Measurements from ENCODE around the gene TNFRSF6B. TPM values are rescaled to one million over a fixed set of nuclear protein-coding genes. Genes with fewer than 3 reads are reported as not detected.

TNFRSF6B gene
- total RNA-seq, 1 donor from 2014 or later, result not detected

- peaks cover 11% of the 10 kb centered on the region for H3K4me1 Mint-ChIP-seq (ENCODE audit: low read depth)
- peaks cover 28% of the 10 kb centered on the region for H3K36me3 Mint-ChIP-seq (ENCODE audit: insufficient read depth)
- H3K27me3 Mint-ChIP-seq, result no peaks in the 10 kb centered on the region
- DNase-seq (ENCODE audit: low spot score, unreplicated experiment), result peak; percentile 80
- H3K4me3 Mint-ChIP-seq (ENCODE audit: low read depth), result peak within 1 kb of the TSS; percentile 85
- peak within 1 kb of the TSS; percentile 81 for H3K27ac Mint-ChIP-seq
- peaks cover 5% of the 10 kb centered on the region for H3K9me3 Mint-ChIP-seq (ENCODE audit: low read depth)
- no peak for TF ChIP-seq CTCF (IDR thresholded peaks at IDR 0.05; ENCODE audit: unreplicated experiment)
Observed at GRCh38 chr20:63707558-63708300, 11.3 kb downstream of the TNFRSF6B start, which contains the start of the genes ARFRP1 and ZGPAT. Gene ARFRP1, minus strand, starts transcription at chr20:63707976. Its CDS starts 885 bp downstream, at chr20:63707091. Gene ZGPAT, plus strand, starts transcription at chr20:63708039. Its CDS starts 542 bp downstream, at chr20:63708581.

- no peaks in the 10 kb centered on the region for H3K27me3 Mint-ChIP-seq
- H3K9me3 Mint-ChIP-seq (ENCODE audit: low read depth), result peaks cover 5% of the 10 kb centered on the region
- DNase-seq (ENCODE audit: low spot score, unreplicated experiment), result no peak
- peaks cover 11% of the 10 kb centered on the region for H3K4me1 Mint-ChIP-seq (ENCODE audit: low read depth)
- peaks cover 30% of the 10 kb centered on the region for H3K36me3 Mint-ChIP-seq (ENCODE audit: insufficient read depth)
- H3K27ac Mint-ChIP-seq, result peak overlapping the region; percentile 81
- H3K4me3 Mint-ChIP-seq (ENCODE audit: low read depth), result peak overlapping the region; percentile 77
- no peak for TF ChIP-seq CTCF (IDR thresholded peaks at IDR 0.05; ENCODE audit: unreplicated experiment)
Observed at GRCh38 chr20:63708301-63709148, 12.1 kb downstream of the TNFRSF6B start.

DNA sequence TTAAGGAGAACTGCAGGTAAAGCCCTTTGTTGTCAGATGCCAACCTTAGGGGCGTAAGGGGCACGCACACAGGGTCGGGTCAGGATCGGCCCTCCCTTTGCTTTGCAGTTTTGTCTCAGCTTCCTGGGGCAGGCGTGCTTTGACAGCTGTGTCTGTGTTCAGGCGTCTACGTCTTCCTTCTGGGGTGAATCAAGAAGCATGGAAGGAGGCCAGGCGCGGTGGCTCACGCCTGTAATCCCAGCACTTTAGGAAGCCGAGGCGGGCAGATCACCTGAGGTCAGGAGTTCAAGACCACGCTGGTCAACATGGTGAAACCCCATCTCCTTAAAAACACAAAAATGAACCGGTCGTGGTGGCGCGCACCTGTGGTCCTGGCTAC lies 12.7 kb downstream of the TNFRSF6B start:
- TF ChIP-seq CTCF (IDR thresholded peaks at IDR 0.05; ENCODE audit: unreplicated experiment), result no peak
- no peaks in the 10 kb centered on the region for H3K27me3 Mint-ChIP-seq
- peaks cover 5% of the 10 kb centered on the region for H3K9me3 Mint-ChIP-seq (ENCODE audit: low read depth)
- peak overlapping the region; percentile 77 for H3K4me3 Mint-ChIP-seq (ENCODE audit: low read depth)
- H3K4me1 Mint-ChIP-seq (ENCODE audit: low read depth), result peaks cover 11% of the 10 kb centered on the region
- peaks cover 32% of the 10 kb centered on the region for H3K36me3 Mint-ChIP-seq (ENCODE audit: insufficient read depth)
- H3K27ac Mint-ChIP-seq, result no peak overlapping the region
- no peak for DNase-seq (ENCODE audit: low spot score, unreplicated experiment)

DNA sequence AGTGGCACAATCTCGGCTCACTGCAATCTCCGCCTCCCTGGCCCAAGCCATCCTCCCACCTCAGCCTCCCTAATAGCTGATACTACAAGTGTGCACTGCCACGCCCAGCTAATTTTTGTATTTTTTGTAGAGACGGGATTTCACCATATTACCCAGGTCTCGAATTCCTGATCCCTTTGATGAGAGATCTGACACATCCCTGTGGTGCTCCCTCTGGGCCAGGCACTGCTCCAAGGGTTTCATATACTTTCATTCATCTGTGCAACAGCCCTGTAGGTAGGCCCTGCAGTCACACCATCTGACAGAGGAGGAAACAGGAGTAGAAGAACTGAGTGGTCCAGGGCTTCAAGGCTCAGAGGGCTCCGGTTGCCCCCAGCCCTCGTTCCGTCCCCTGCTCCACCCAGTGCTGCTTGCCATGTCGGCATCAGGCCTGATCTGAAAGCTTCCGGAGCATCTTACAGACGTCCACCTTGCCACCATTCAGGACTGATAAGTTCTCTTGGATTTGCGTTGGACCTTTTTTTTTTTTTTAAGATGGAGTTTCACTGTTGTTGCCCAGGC lies 14.7 kb downstream of the TNFRSF6B start:
- H3K36me3 Mint-ChIP-seq (ENCODE audit: insufficient read depth), result peaks cover 40% of the 10 kb centered on the region
- DNase-seq (ENCODE audit: low spot score, unreplicated experiment), result no peak
- peak overlapping the region; percentile 54 for H3K4me3 Mint-ChIP-seq (ENCODE audit: low read depth)
- no peaks in the 10 kb centered on the region for H3K27me3 Mint-ChIP-seq
- peaks cover 9% of the 10 kb centered on the region for H3K9me3 Mint-ChIP-seq (ENCODE audit: low read depth)
- no peak for TF ChIP-seq CTCF (IDR thresholded peaks at IDR 0.05; ENCODE audit: unreplicated experiment)
- no peak overlapping the region for H3K27ac Mint-ChIP-seq
- peaks cover 11% of the 10 kb centered on the region for H3K4me1 Mint-ChIP-seq (ENCODE audit: low read depth)

DNA sequence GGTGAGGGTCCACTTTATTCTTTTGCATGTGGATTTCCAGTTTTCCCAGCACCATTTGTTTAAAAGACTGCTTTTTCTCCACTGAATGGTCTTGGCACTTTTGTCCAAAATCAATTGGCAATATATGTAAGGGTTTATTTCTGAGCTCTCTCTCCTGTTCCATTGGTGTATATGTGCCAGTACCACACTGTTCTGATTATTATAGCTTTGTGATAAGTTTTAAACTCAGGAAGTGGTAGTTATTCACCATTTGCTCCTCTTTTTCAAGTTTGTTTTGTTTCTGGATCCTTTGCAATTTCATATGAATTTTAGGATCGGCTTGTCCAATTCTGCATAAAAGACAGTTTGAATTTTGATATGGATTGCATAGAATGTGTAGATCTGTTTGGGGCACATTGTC lies 15.7 kb downstream of the TNFRSF6B start:
- Mint-ChIP-seq H3K4me1 (ENCODE audit: low read depth) (peaks cover 6% of the 10 kb centered on the region), H3K9me3 (ENCODE audit: low read depth) (peaks cover 9% of the 10 kb centered on the region), H3K27me3 (no peaks in the 10 kb centered on the region), H3K36me3 (ENCODE audit: insufficient read depth) (peaks cover 44% of the 10 kb centered on the region), H3K27ac (no peak overlapping the region), H3K4me3 (ENCODE audit: low read depth) (no peak overlapping the region)
- no peak for TF ChIP-seq CTCF (IDR thresholded peaks at IDR 0.05; ENCODE audit: unreplicated experiment)
- DNase-seq (ENCODE audit: low spot score, unreplicated experiment), result no peak
